Activated CD4-positive, alpha-beta T cell treated with anti-CD3 and anti-CD28 coated beads for 1 hour (primary cell): ENCODE results near the gene PSMD12.
"Not testable (repeated sequence)": the region's sequence is repeated elsewhere in the genome, so short reads cannot be mapped to it uniquely, and the experiment has no call there.

Experiments
- DNase-seq: peaks from one replicate; pipeline ENCODE4 v3.0.0-alpha.2; 2020

The PSMD12 gene

GRCh38 chr17:67305446-67306235 lies 60.7 kb downstream of the PSMD12 start:
- DNase-seq: not testable (repeated sequence)

DNA sequence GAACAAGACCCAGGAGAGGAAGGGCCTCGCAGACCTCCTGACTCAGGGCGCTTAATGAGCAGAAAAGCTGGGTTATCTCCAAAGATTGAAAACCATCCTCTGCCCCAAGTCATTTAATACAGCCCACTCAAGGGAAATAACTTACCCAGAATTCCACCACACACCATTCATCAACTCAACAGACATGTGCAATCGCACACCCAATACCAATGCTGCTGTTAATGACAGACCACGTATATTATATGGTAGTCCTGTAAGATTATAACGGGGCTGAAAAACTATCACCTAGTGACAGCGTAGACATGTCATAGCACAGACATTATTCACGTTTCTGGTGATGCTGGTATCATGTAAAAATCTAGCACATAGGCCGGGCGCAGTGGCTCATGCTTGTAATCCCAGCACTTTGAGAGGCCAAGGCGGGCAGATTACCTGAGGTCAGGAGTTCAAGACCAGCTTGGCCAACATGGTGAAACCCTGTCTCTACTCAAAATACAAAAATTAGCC lies 68.9 kb downstream of the PSMD12 start:
- no peak for DNase-seq

DNA sequence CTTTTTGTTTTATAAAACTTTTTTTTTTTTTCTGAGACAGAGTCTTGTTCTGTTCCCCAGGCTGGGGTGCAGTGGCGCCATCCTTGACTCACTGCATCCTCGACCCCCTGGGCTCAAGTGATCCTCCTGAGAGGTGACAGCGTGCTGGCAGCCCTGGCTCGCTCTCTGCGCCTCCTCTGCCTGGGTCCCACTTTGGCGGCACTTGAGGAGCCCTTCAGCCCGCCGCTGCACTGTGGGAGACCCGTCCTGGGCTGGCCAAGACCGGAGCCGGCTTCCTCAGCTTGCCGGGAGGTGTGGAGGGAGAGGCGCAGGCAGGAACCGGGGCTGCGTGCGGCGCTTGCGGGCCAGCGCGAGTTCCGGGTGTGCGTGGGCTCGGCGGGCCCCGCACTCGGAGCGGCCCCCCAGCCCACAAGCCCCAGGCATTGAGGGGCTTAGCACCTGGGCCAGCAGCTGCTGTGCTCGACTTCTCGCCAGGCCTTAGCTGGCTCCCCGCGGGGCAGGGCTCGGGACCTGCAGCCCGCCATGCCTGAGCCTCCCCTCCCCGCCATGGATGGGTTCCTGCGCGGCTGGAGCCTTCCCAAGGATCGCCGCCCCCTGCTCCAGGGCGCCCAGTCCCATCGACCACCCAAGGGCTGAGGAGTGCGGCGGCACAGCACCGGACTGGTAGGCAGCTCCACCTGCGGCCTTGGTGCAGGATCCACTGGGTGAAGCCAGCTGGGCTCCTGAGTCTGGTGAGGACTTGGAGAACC lies 71.8 kb downstream of the PSMD12 start:
- DNase-seq: no peak

DNA sequence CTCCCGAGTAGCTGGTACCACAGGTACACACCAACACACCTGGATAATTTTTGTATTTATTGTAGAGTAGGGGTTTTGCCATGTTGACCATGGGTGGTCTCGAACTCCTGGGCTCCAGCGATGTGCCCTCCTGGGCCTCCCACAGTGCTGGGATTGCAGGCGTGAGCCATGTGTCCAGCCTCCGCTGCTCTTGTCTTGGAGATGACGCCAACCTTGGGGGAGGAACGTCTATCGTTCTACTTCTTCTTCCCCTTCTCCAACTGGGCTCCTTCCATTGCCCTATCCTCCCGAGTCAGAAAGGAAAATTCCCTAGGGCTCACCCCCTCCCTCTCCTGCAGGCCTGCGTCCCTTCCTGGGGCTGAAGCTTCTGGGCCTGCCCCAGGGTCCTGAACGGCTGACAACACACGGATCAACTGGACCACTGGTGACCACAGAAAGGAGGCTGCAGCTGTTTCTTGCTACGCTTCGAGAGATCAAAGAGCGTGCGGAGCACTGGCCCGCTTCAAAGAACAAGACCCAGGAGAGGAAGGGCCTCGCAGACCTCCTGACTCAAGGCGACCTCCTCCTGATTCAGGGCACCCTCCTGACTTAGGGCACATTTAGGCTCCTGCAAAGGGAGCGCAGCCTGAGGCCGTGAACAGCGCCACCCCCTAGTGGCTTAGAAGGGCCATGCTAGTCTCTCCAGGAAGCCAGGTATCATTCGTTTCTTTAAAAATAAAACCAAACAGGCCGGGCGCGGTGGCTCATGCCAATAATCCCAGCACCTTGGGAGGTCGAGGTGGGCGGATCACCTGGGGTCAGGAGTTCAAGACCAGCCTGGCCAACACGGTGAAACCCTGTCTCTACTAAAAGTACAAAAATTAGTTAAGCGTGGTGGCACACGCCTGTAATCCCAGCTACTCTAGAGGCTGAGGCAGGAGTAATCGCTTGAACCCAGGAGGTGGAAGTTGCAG lies 72.8 kb downstream of the PSMD12 start:
- peak; percentile 47 for DNase-seq

GRCh38 chr17:67290711-67291291 lies 75.6 kb downstream of the PSMD12 start:
- no peak for DNase-seq

DNA sequence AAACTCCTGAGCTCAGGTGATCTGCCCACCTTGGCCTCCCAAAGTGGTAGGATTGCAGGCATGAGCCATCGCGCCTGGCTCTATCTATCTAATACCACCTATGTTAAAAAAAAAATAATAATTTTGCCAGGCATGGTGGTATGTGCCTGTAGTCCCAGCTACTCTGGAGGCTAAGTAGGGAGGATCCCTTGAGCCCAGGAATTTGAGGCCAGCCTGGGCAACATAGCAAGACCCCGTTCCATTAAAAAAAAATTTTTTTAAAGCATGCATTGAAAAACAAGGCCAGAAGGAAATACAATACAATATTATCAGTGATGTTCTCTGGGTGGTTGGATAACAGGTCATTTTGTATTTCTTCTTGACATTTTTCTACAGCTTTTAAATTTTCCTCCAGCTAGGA lies 76.1 kb downstream of the PSMD12 start:
- no peak for DNase-seq

GRCh38 chr17:67289181-67289876 lies 77.0 kb downstream of the PSMD12 start:
- no peak for DNase-seq
